Measurements from ENCODE around the gene POU3F3. TPM values are rescaled to one million over a fixed set of nuclear protein-coding genes. Genes with fewer than 3 reads are reported as not detected.

Gene POU3F3
- polyA plus RNA-seq, 2 donors, result 0.07 to 0.08 TPM

DNA sequence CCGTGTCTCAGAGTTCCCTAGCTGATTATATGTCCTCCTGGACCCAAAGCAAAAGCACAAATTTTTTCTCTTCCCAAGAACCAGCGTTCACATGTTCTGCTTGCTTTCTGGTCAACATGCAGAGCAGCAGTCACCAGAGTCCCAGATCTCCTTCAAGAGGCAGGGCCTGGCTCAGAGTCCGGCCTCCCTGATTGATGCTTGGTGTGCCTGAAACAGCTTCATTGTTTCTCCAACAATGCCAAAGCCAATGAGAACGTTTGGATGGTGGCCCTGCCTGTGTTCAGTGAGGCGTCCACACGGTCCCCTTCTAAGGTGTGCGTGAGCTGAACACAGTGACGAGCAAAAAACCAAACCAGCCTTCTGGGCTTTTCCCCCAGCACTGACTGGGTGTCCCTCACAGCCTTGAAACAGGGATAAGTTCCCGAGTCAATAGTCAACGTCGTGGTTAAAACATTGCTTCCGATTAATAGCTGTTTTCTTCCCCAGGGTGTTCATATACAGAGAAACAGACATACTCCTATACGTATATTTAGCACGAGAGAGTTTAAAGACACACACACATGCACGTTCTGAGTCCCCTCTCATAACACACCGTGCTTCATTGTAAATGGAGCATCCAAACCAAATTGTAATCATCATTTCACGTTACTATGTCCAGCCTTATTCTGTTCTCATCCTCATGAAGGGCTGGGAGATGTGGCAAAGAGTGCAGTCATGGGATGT is 19.3 kb upstream of the POU3F3 start:
- H3K36me3 ChIP-seq (ENCODE audit: control insufficient read depth in 2 of 2, insufficient read depth in 2 of 2, low read length in 1 of 2), result no peaks in the 10 kb centered on the region
- H3K27ac ChIP-seq (ENCODE audit: low read depth in 2 of 2, low read length in 1 of 2), result no peak overlapping the region
- no peaks in the 10 kb centered on the region for H3K9me3 ChIP-seq (ENCODE audit: control insufficient read depth in 2 of 2, insufficient read depth in 1 of 2, low read depth in 1 of 2, low read length in 1 of 2)
- H3K4me3 ChIP-seq (ENCODE audit: low read depth in 1 of 2, low read length in 2 of 2), result no peak overlapping the region
- no peaks in the 10 kb centered on the region for H3K27me3 ChIP-seq (ENCODE audit: control insufficient read depth in 1 of 2, insufficient read depth in 2 of 2, low read length in 2 of 2)
- 83 to 84% methylated on average over 17 of the region's 17 CpGs for WGBS, 2 donors
- H3K4me1 ChIP-seq (ENCODE audit: control insufficient read depth in 2 of 2, insufficient read depth in 2 of 2, low read length in 1 of 2), result no peaks in the 10 kb centered on the region

- Histone ChIP-seq H3K27ac (ENCODE audit: low read depth in 2 of 2, low read length in 1 of 2) (no peak overlapping the region), H3K9me3 (ENCODE audit: control insufficient read depth in 2 of 2, insufficient read depth in 1 of 2, low read depth in 1 of 2, low read length in 1 of 2) (no peaks in the 10 kb centered on the region), H3K4me3 (ENCODE audit: low read depth in 1 of 2, low read length in 2 of 2) (no peak overlapping the region), H3K4me1 (ENCODE audit: control insufficient read depth in 2 of 2, insufficient read depth in 2 of 2, low read length in 1 of 2) (no peaks in the 10 kb centered on the region), H3K27me3 (ENCODE audit: control insufficient read depth in 1 of 2, insufficient read depth in 2 of 2, low read length in 2 of 2) (no peaks in the 10 kb centered on the region), H3K36me3 (ENCODE audit: control insufficient read depth in 2 of 2, insufficient read depth in 2 of 2, low read length in 1 of 2) (no peaks in the 10 kb centered on the region)
- WGBS, 2 donors, result 66 to 67% methylated on average over 3 of the region's 3 CpGs
These were observed 17.6 kb upstream of the POU3F3 start for GRCh38 chr2:104836265-104836664.

- no peaks in the 10 kb centered on the region for H3K36me3 ChIP-seq (ENCODE audit: control insufficient read depth in 2 of 2, insufficient read depth in 2 of 2, low read length in 1 of 2)
- peaks cover 0 to 2% of the 10 kb centered on the region in 2 donors for H3K27me3 ChIP-seq (ENCODE audit: control insufficient read depth in 1 of 2, insufficient read depth in 2 of 2, low read length in 2 of 2)
- H3K9me3 ChIP-seq (ENCODE audit: control insufficient read depth in 2 of 2, insufficient read depth in 1 of 2, low read depth in 1 of 2, low read length in 1 of 2), result no peaks in the 10 kb centered on the region
- no peaks in the 10 kb centered on the region for H3K4me1 ChIP-seq (ENCODE audit: control insufficient read depth in 2 of 2, insufficient read depth in 2 of 2, low read length in 1 of 2)
- H3K4me3 ChIP-seq (ENCODE audit: low read depth in 1 of 2, low read length in 2 of 2), result no peak overlapping the region
- H3K27ac ChIP-seq (ENCODE audit: low read depth in 2 of 2, low read length in 1 of 2), result no peak overlapping the region
- WGBS, 2 donors, result 77 to 94% methylated on average over 1 of the region's 1 CpG
These were observed 17.1 kb upstream of the POU3F3 start for GRCh38 chr2:104836841-104837240.

GRCh38 chr2:104840156-104840555 is 13.8 kb upstream of the POU3F3 start:
- Histone ChIP-seq H3K4me3 (ENCODE audit: low read depth in 1 of 2, low read length in 2 of 2) (no peak overlapping the region), H3K36me3 (ENCODE audit: control insufficient read depth in 2 of 2, insufficient read depth in 2 of 2, low read length in 1 of 2) (no peaks in the 10 kb centered on the region), H3K27ac (ENCODE audit: low read depth in 2 of 2, low read length in 1 of 2) (no peak overlapping the region), H3K4me1 (ENCODE audit: control insufficient read depth in 2 of 2, insufficient read depth in 2 of 2, low read length in 1 of 2) (peaks cover 3 to 4% of the 10 kb centered on the region in 2 donors), H3K9me3 (ENCODE audit: control insufficient read depth in 2 of 2, insufficient read depth in 1 of 2, low read depth in 1 of 2, low read length in 1 of 2) (peaks cover 0 to 9% of the 10 kb centered on the region in 2 donors), H3K27me3 (ENCODE audit: control insufficient read depth in 1 of 2, insufficient read depth in 2 of 2, low read length in 2 of 2) (peaks cover 11 to 27% of the 10 kb centered on the region in 2 donors)
- WGBS, 2 donors, result 80 to 85% methylated on average over 1 of the region's 1 CpG

DNA sequence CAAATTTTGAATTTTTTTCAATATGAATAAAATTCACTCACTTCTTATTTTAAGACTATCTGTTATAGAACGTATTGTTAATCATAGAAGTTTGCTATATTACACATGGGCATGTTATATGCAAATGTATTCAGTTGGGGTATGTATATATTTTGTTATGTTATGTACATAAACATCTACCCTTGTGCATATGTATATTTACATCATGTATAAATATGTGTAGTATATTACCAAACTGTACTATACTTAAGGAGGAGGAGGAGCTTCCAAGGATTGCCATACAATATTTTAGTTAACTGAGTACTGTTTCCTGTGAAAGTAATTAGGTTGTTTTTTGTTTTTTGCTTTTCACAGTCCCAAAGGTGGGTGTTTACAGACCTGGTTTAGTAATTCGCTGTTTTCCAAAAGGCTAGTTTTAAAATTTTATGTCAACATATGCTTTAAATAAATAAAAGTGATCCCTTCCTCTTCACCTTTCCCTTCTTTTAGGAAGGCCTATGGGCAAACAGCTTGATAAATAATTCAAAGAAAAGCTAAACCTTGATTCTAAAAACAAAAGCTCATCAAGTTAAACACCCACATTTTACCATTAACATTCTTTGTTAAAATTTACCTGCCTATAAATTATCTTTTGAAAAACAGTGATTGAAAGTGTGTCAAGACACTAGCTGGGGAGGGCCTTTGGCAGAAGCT is 12.9 kb upstream of the POU3F3 start:
- Histone ChIP-seq H3K27me3 (ENCODE audit: control insufficient read depth in 1 of 2, insufficient read depth in 2 of 2, low read length in 2 of 2) (peaks cover 17 to 32% of the 10 kb centered on the region in 2 donors), H3K36me3 (ENCODE audit: control insufficient read depth in 2 of 2, insufficient read depth in 2 of 2, low read length in 1 of 2) (no peaks in the 10 kb centered on the region), H3K9me3 (ENCODE audit: control insufficient read depth in 2 of 2, insufficient read depth in 1 of 2, low read depth in 1 of 2, low read length in 1 of 2) (peaks cover 0 to 9% of the 10 kb centered on the region in 2 donors), H3K4me3 (ENCODE audit: low read depth in 1 of 2, low read length in 2 of 2) (no peak overlapping the region), H3K4me1 (ENCODE audit: control insufficient read depth in 2 of 2, insufficient read depth in 2 of 2, low read length in 1 of 2) (peaks cover 3 to 4% of the 10 kb centered on the region in 2 donors), H3K27ac (ENCODE audit: low read depth in 2 of 2, low read length in 1 of 2) (no peak overlapping the region)
- WGBS, 2 donors, result 90 to 93% methylated on average over 2 of the region's 2 CpGs

DNA sequence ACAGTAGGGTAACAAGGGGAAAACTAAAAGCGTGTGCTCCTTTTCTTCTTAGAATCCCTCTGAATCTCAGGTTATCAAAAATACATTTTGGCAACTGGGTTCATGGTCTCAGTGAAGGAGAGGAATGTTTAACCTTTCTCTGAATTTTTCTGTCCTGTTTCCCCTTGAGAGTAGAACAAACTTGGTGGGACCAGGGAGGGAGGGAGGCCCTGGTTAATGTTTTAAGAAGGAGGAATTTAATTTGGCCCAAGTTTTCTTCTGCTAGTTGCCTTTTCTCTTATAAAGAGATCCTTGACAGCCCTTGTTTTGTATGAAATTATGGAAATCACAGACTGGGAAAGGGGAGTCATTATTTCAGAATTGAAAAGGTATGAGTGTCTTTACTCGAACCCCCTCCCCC is 12.2 kb upstream of the POU3F3 start:
- Histone ChIP-seq H3K36me3 (ENCODE audit: control insufficient read depth in 2 of 2, insufficient read depth in 2 of 2, low read length in 1 of 2) (no peaks in the 10 kb centered on the region), H3K4me3 (ENCODE audit: low read depth in 1 of 2, low read length in 2 of 2) (no peak overlapping the region), H3K27me3 (ENCODE audit: control insufficient read depth in 1 of 2, insufficient read depth in 2 of 2, low read length in 2 of 2) (peaks cover 18 to 32% of the 10 kb centered on the region in 2 donors), H3K4me1 (ENCODE audit: control insufficient read depth in 2 of 2, insufficient read depth in 2 of 2, low read length in 1 of 2) (peaks cover 3 to 4% of the 10 kb centered on the region in 2 donors), H3K27ac (ENCODE audit: low read depth in 2 of 2, low read length in 1 of 2) (no peak overlapping the region), H3K9me3 (ENCODE audit: control insufficient read depth in 2 of 2, insufficient read depth in 1 of 2, low read depth in 1 of 2, low read length in 1 of 2) (peaks cover 0 to 9% of the 10 kb centered on the region in 2 donors)
- 72 to 74% methylated on average over 2 of the region's 2 CpGs for WGBS, 2 donors

DNA sequence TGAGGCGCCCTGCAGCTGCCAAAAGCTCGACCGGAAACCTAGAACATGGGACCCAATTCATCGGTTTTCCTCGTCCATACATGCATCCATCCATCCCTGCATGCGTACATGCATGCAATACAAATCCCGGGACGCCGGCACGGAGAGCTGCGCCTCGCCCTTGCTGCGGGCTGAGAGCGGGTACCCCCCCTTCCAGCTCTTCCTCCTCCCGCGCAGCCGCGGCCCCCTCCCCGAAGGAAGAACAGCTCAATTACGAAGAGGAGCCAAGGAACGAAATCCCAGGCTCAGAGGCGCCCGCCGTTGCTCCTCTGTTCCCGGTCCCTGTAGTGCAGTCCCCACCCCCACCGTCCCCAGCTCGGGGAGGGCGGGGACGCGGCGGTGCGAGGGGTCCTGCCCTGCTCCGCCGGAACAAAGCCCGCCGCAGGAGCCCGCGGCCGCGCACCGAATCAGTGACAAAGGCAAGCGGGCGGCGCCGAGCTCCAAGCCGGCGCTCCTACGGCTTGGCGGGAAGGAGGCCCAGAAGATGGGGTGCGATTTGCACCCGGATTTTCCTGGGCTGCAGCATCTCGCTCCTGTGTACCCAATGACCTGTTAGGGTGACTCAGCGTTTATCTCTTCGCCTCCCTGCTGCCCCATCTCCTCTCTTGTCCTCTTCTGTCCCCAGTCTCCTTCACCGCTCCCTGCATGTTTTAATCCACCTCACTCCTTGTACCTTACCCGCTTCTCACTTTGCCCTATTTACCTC is 8.9 kb upstream of the POU3F3 start:
- Histone ChIP-seq H3K4me3 (ENCODE audit: low read depth in 1 of 2, low read length in 2 of 2) (no peak overlapping the region), H3K36me3 (ENCODE audit: control insufficient read depth in 2 of 2, insufficient read depth in 2 of 2, low read length in 1 of 2) (no peaks in the 10 kb centered on the region), H3K4me1 (ENCODE audit: control insufficient read depth in 2 of 2, insufficient read depth in 2 of 2, low read length in 1 of 2) (peaks cover 3 to 4% of the 10 kb centered on the region in 2 donors), H3K27me3 (ENCODE audit: control insufficient read depth in 1 of 2, insufficient read depth in 2 of 2, low read length in 2 of 2) (peaks cover 23 to 32% of the 10 kb centered on the region in 2 donors), H3K9me3 (ENCODE audit: control insufficient read depth in 2 of 2, insufficient read depth in 1 of 2, low read depth in 1 of 2, low read length in 1 of 2) (peaks cover 0 to 11% of the 10 kb centered on the region in 2 donors), H3K27ac (ENCODE audit: low read depth in 2 of 2, low read length in 1 of 2) (no peak overlapping the region)
- 3 to 4% methylated on average over 48 to 56 of the region's 56 CpGs for WGBS, 2 donors

DNA sequence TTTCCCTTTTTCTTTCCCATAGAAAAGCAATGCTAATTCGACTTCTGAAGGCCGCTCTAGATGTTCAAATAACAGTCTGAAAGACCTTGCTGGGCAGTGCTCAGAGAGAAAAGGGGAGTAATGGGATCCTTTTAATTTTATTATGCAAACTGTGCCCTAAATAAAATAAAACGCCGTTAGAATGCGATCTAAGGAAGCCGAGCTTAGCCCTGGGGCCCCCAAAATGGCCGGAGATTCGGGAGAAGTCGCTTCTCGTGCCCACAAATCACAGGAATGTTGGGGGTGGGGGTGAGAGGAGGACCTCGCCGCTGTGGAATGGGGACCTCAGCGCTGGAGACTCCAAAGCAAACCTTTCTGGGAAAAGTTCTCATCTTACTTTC is 8.4 kb upstream of the POU3F3 start:
- Histone ChIP-seq H3K9me3 (ENCODE audit: control insufficient read depth in 2 of 2, insufficient read depth in 1 of 2, low read depth in 1 of 2, low read length in 1 of 2) (peaks cover 0 to 11% of the 10 kb centered on the region in 2 donors), H3K27me3 (ENCODE audit: control insufficient read depth in 1 of 2, insufficient read depth in 2 of 2, low read length in 2 of 2) (peaks cover 27 to 33% of the 10 kb centered on the region in 2 donors), H3K27ac (ENCODE audit: low read depth in 2 of 2, low read length in 1 of 2) (no peak overlapping the region), H3K4me3 (ENCODE audit: low read depth in 1 of 2, low read length in 2 of 2) (no peak overlapping the region), H3K4me1 (ENCODE audit: control insufficient read depth in 2 of 2, insufficient read depth in 2 of 2, low read length in 1 of 2) (peaks cover 3 to 4% of the 10 kb centered on the region in 2 donors), H3K36me3 (ENCODE audit: control insufficient read depth in 2 of 2, insufficient read depth in 2 of 2, low read length in 1 of 2) (no peaks in the 10 kb centered on the region)
- WGBS, 2 donors, result 8 to 10% methylated on average over 13 of the region's 13 CpGs

DNA sequence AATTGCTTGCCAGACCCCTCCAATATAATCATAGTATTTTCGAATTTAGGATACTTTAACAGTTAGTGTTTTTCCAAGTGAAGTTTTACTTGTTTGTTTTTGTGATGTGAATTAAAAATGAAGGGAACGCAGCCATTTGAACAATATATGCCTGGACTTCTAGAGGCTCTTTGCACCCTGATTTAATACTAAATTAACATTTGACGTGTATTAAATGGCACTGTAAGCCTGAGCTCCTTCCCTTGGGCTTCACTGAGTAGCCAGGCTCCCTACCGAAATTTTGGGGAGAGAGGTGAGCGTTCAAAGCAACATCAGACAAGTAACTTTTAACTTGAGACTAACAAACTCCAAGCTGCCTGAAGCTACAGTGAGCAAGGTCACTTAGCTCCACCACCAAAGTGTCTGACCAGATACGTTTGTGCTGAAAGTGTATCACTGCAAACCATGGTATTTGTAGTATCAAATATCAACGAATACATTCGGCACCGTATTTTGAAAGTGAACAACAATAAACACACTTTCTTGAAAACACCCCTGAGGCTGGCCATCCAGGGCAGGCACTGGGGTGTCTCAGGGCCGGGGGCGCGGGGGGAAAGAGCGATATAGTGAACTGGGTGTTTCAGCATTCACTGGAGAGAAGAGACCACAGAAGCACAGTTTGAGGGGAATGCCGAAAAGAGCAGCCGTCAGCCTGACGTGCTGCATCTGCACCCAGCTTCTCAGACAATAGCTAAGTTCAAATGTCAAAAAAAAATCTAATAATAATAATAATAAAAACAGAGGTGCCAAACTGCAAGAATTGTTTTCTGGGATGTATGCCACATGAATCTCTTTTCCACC is 7.7 kb upstream of the POU3F3 start:
- Histone ChIP-seq H3K27me3 (ENCODE audit: control insufficient read depth in 1 of 2, insufficient read depth in 2 of 2, low read length in 2 of 2) (peaks cover 32 to 36% of the 10 kb centered on the region in 2 donors), H3K9me3 (ENCODE audit: control insufficient read depth in 2 of 2, insufficient read depth in 1 of 2, low read depth in 1 of 2, low read length in 1 of 2) (peaks cover 0 to 11% of the 10 kb centered on the region in 2 donors), H3K27ac (ENCODE audit: low read depth in 2 of 2, low read length in 1 of 2) (no peak overlapping the region), H3K4me1 (ENCODE audit: control insufficient read depth in 2 of 2, insufficient read depth in 2 of 2, low read length in 1 of 2) (peaks cover 3 to 4% of the 10 kb centered on the region in 2 donors), H3K36me3 (ENCODE audit: control insufficient read depth in 2 of 2, insufficient read depth in 2 of 2, low read length in 1 of 2) (no peaks in the 10 kb centered on the region), H3K4me3 (ENCODE audit: low read depth in 1 of 2, low read length in 2 of 2) (no peak overlapping the region)
- WGBS, 2 donors, result 12 to 13% methylated on average over 16 of the region's 16 CpGs
